ENCODE measurements around the gene ATP8B3.

Gene ATP8B3

GRCh38 chr19:1748115-1748872 is 63.8 kb downstream of the ATP8B3 start:
- in situ Hi-C loops (cut with MboI; ENCODE audit: low sequenced_read_pairs): no loop called here

- in situ Hi-C loops (cut with MboI; ENCODE audit: low sequenced_read_pairs): no loop called here
These were observed 64.6 kb downstream of the ATP8B3 start for GRCh38 chr19:1747285-1748114.

DNA sequence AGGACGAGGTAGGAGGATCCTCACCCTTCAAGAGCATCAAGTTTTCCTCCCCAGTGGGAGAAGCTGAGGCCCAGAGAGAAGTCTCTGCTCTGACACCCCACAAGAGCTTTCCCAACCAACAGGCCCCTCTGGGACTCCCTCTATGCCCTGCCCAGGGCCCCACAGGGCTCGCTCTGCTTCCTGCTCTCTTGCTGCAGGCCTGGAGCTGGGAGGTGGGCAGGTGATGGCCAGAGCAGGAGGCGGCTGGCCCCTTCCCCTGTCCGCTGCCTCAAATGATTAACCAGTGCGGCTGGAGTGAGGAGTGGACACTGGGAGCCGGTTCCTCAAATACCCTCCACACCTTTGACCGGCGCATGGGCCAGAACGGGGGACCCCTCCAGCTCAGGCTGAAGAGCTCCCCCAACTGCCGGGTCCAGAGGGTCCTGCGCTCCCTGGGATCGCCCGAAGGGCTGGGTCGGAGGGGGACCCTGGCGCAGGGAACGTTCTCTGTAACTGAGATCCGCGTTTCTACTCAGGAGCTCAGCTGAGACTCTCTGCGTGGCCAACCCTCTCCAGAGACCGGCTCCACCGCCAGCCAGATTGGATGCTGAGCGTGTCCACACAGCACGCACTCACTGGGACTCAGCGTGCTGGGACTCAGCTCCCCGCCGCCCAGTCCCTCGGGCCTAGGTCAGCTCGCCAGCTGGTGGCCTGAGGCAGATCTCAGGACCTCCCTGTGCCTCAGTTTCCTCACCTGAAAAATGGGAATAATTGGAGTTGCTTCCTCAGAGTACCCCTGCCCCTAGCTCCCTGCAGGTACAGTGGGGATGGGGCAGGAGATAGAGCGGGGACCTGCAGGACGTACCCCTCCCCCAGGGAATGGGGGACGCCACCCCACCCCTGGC is 65.4 kb downstream of the ATP8B3 start:
- in situ Hi-C loops (cut with MboI; ENCODE audit: low sequenced_read_pairs): no loop called here

DNA sequence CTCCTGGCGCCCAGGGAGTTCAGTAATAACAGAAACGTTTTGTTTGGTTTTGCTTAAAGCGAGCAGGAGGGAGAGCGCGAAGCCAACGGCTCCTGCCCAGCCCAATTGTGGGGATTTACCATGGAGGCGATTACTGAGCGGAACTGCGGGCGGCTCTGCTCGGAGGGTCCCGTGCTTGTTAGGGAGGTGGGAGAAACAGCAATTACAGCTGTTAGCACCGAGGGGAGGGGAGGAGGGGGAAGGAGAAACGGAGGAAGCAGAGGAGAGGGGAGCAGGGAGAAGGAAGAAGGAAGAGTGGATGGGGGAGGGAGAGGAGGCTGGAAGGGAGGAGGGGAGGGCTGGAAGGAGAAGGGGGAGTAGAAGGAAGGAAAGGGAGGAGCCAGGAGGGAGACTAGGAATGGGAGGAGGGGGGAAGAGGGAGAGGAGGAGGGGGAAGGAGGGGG is 66.5 kb downstream of the ATP8B3 start:
- in situ Hi-C loops (cut with MboI; ENCODE audit: low sequenced_read_pairs): no loop called here

DNA sequence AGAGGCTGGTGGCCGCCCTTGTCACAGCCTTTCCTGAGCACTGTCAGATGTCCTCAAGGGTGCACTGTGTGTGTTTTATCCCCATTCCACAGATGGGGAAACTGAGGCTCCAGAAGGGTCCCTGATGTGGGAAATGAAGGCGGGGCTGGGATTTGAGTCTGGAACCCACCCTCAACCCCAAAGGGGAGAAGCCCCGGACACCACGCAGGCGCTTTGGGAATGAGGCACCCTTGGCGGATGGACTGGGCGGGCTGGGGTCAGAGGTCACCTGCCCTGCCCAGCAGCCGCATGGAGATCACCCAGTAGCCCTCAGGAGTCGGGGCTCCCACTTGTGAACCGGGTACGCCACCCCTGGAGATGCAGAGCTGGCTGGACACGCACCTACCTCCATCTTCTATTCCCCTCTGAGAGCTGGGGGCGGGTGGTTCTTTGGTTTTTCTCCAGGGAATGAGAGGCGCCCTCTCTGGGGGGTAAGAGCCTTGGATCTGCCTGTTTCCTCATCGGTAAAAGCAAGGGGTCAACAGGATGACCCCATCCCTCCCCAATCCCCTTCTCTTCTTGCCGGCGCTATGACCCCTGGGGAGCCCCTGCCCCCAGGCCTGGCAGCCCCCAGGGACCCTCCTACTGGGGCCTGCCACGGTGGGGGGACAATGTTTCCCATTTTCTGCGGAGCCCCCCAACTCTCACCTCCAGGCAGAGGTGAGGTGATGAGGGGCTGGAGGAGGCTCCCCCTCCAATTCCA is 67.1 kb downstream of the ATP8B3 start:
- in situ Hi-C loops (cut with MboI; ENCODE audit: low sequenced_read_pairs): no loop called here

DNA sequence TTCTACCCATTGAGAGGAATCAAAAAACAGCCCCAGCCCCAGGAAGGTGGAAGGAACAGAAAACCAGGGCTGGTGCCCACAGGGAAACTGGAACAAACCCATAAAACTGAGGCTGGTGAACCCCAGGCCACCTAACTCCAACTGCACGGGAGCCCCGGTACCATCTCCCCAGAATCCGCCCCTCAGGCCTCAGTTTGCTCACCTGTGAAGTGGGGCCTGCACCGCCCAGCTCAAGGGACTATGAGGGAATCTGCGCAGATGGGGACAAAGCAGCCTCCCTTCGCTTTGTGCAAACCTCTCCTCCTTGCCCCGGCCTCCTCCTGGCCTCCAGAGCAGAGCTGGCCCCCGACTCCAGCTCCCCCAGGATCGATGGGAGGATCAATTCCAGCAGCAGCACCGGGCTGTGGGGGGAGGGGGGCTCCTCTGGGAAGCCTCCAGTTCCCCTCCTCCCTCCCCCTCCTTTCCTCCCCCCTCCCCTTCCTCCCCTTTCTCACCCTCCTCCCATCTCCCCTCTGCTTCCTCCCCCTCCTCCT is 67.9 kb downstream of the ATP8B3 start:
- in situ Hi-C loops (cut with MboI; ENCODE audit: low sequenced_read_pairs): no loop called here

GRCh38 chr19:1742989-1743696 is 68.9 kb downstream of the ATP8B3 start:
- in situ Hi-C loops (cut with MboI; ENCODE audit: low sequenced_read_pairs): no loop called here

DNA sequence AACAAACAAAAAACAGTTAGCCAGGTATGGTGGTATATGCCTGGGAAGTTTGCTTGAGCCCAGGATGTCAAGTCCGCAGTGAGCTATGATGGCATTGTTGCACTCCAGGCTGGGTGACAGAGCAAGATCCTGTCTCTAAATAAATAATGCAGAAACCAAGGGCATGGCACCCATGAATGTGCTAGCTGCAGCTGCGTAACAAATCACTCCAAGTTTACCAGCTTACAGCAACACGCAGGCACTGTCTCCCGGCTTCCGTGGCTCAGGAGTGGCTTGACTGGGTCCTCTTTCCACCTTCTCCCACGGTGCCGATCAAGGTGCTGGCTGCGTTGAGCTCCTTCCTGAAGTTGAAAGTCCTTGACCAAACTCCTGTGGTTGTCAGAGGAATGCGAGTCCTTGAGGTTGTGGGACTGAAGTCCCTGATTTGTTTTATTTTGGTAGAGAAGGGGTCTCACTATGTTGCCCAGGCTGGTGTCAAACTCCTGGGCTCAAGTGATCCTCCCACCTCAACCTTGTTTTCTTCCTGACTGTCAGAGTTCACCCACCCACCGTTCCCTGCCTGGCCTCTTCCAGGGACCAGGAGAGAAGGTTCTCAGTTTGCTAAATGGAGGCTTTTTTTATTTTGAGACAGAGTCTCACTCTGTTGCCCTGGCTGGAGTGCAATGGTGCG is 72.0 kb downstream of the ATP8B3 start:
- in situ Hi-C loops (cut with MboI; ENCODE audit: low sequenced_read_pairs): no loop called here

- in situ Hi-C loops (cut with MboI; ENCODE audit: low sequenced_read_pairs): no loop called here
These were observed 75.1 kb downstream of the ATP8B3 start for GRCh38 chr19:1736927-1737326.

DNA sequence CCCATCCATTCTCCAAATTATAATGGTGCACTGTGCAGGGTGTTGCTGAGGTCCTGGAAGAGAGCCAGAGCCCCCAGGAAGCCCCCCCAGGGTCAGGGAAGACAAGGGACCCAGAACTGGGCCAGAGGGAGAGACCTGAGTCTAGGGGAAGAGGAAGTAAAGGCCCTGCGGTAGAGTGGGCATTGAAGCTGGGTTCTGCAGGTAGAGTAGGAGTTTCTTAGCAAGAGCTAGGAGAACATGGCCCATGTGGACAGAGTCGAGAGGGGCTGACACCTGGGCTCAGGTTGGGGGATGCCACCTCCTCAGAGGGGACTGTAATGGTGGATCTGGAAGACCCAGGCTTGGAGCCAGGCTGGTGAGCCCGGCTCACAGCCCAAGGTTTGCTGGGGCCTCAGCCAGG is 75.8 kb downstream of the ATP8B3 start:
- in situ Hi-C loops (cut with MboI; ENCODE audit: low sequenced_read_pairs): no loop called here

- in situ Hi-C loops (cut with MboI; ENCODE audit: low sequenced_read_pairs): no loop called here
These were observed 77.6 kb downstream of the ATP8B3 start for GRCh38 chr19:1734321-1734966.

Data from hTERT RPE-1 (cell line).